ENCODE measurements around the gene MEGF11.
"Not testable (repeated sequence)": the region's sequence is repeated elsewhere in the genome, so short reads cannot be mapped to it uniquely, and the experiment has no call there.

The MEGF11 gene

GRCh38 chr15:66275352-66275751, 21.8 kb upstream of the MEGF11 start:
- DNase-seq (ENCODE audit: low spot score), result no peak

- DNase-seq (ENCODE audit: low spot score), result no peak
These were observed 17.4 kb upstream of the MEGF11 start for GRCh38 chr15:66270932-66271331.

GRCh38 chr15:66269326-66270090, 16.0 kb upstream of the MEGF11 start:
- DNase-seq (ENCODE audit: low spot score), result no peak

GRCh38 chr15:66264859-66265513, 11.4 kb upstream of the MEGF11 start:
- DNase-seq (ENCODE audit: low spot score), result no peak

GRCh38 chr15:66262837-66263236, 9.3 kb upstream of the MEGF11 start:
- not testable (repeated sequence) for DNase-seq (ENCODE audit: low spot score)

- DNase-seq (ENCODE audit: low spot score), result no peak
These were observed 7.5 kb upstream of the MEGF11 start for GRCh38 chr15:66261056-66261455.

- no peak for DNase-seq (ENCODE audit: low spot score)
These were observed 3.1 kb upstream of the MEGF11 start for GRCh38 chr15:66256692-66257091.

GRCh38 chr15:66254951-66255676, 1.6 kb upstream of the MEGF11 start:
- no peak for DNase-seq (ENCODE audit: low spot score)

- DNase-seq (ENCODE audit: low spot score), result no peak
These were observed 770 bp upstream of the MEGF11 start for GRCh38 chr15:66254089-66254950.

- no peak for DNase-seq (ENCODE audit: low spot score)
These were observed 699 bp downstream of the MEGF11 start for GRCh38 chr15:66252685-66253417.

GRCh38 chr15:66251790-66252684, 1.5 kb downstream of the MEGF11 start:
- DNase-seq (ENCODE audit: low spot score), result no peak

GRCh38 chr15:66251065-66251789, 2.3 kb downstream of the MEGF11 start:
- DNase-seq (ENCODE audit: low spot score), result no peak

GRCh38 chr15:66249605-66250174, 3.9 kb downstream of the MEGF11 start:
- DNase-seq (ENCODE audit: low spot score), result no peak

- no peak for DNase-seq (ENCODE audit: low spot score)
These were observed 6.6 kb downstream of the MEGF11 start for GRCh38 chr15:66246937-66247336.

GRCh38 chr15:66245832-66246231, 7.7 kb downstream of the MEGF11 start:
- DNase-seq (ENCODE audit: low spot score), result not testable (repeated sequence)

- no peak for DNase-seq (ENCODE audit: low spot score)
These were observed 11.7 kb downstream of the MEGF11 start for GRCh38 chr15:66241908-66242285.

- no peak for DNase-seq (ENCODE audit: low spot score)
These were observed 12.3 kb downstream of the MEGF11 start for GRCh38 chr15:66241087-66241907.

GRCh38 chr15:66240240-66240794, 13.2 kb downstream of the MEGF11 start:
- DNase-seq (ENCODE audit: low spot score), result no peak
